Hematopoietic multipotent progenitor cell (in vitro differentiated cells): ENCODE measurements around the gene PROX2. TPM values are rescaled to one million over a fixed set of nuclear protein-coding genes. Genes with fewer than 3 reads are reported as not detected.

Experiments
- DNase-seq, 3 donors: peaks; one replicate each; pipeline ENCODE4 v3.0.0-alpha.2; 2011 to 2015; ENCODE audit warnings: low read depth in 2 of 3, low spot score in 2 of 3
- total RNA-seq: library from RNA; depleted of rRNA; stranded (reverse); fragments of >200 nt; gene quantifications from one replicate; pipeline ENCODE4 v1.2.3, GENCODE V29; 2012

The PROX2 gene, protein sequence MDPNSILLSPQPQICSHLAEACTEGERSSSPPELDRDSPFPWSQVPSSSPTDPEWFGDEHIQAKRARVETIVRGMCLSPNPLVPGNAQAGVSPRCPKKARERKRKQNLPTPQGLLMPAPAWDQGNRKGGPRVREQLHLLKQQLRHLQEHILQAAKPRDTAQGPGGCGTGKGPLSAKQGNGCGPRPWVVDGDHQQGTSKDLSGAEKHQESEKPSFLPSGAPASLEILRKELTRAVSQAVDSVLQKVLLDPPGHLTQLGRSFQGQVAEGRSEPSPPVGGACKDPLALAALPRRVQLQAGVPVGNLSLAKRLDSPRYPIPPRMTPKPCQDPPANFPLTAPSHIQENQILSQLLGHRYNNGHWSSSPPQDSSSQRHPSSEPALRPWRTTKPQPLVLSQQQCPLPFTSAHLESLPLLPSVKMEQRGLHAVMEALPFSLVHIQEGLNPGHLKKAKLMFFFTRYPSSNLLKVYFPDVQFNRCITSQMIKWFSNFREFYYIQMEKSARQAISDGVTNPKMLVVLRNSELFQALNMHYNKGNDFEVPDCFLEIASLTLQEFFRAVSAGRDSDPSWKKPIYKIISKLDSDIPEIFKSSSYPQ
- 0.27 TPM for total RNA-seq

DNA sequence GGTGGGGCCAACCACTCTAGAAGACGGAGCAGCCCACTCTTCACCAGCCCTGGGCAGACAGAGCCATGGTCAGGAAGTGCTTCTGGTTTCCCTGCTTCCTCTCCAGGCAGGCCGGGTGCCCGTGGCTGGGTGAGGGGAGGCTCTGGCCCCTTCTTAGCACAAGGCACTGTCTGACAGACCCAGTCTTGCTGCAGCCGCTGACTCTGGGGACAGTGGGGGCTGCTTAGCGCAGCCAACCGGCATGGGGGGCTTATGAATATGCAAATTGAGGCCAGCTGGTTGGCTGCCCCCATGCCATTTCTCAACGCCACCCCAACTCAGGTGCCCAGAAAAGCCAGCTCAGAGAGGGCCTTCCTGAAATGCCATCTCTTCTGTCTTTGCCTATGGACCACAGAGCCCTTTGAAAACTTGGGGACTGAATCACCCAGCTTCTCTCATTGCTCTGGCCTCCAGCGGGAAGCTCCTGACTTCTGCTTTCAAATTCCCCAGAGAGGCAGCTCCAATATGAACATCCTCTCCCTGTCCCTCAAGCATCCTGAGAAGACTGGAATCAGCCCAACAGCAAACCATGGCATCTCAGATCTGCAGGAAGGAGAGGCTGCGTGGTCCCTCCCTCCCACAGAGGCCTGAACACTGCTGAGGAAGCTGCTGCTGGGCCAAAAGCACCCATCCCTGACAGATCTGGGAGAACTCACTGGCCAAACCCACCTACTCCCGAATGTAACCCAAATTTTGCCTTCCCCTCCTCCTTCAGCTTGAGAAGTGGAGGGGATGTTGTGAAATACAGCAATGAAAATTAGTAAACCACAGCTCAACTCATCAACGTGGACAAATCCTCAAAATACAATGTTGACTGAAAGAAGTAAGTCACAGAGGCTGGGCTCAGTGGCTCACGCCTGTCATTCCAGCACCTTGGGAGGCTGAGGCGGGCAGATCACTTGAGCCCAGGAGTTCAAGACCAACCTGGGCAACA lies at the start of gene PROX2:
Gene PROX2 (minus strand): TSS at position 205 of the 973 bp plus-strand sequence. CDS start 12,311 bp downstream, outside the sequence.
- DNase-seq: peak in 2 of 3 donors; percentile 56 to 77

DNA sequence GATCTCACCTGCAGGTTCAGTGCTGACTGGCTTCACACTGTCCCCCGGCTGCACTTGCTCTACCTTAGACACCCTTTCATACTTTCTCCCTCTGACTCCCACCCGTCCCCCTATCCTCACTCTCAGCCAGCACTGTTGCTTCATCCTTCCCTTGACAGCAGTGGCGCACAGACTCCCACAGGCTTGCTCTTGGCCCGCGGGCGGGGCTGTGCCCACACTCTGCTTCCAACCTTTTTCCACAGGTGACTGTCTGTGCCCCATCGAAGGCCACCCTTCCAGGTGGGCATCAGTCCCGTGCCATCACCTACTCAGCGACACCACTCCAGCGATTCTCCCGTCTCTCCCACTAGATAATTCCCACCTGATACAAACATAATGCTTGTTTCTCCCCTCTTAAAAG lies 48.1 kb upstream of the PROX2 start:
- DNase-seq: no peak

DNA sequence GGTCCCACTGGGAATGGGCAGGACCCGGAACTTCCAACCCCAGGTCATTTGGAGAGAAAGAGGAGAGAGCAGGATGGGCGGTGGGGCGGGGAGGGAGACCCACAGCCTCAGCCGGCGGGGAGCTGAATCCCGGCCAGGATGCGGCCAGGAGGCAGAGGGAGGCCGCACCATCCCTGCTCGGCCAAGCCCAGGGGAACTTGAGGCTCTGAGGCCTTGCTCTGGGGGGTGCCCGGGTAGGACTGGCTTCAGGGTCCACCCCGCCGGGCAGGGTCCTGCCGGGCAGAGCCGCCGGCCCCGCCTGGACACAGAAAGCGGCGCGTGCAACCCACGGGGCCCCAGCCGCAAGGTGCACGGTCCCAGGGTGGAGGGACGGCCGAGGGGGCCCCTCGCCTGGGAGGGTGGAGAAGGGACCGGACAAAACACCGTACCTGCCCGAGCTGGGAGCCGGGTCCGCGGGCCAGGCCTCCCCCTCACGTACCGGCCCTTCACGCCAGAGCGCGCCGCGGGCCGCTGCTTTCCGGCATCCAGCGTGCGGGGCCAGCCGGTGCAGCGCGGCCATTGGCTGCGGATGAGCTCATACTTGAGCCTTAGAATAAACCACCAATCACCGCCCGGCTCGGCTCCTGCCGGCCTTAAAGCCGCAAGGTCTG lies 46.9 kb upstream of the PROX2 start, which contains the start of gene RPS6KL1:
Gene RPS6KL1 (minus strand): TSS at position 509 of the 650 bp plus-strand sequence. CDS start 1,719 bp downstream, outside the sequence.
- DNase-seq: peak in 2 of 3 donors; percentile 82 to 83

DNA sequence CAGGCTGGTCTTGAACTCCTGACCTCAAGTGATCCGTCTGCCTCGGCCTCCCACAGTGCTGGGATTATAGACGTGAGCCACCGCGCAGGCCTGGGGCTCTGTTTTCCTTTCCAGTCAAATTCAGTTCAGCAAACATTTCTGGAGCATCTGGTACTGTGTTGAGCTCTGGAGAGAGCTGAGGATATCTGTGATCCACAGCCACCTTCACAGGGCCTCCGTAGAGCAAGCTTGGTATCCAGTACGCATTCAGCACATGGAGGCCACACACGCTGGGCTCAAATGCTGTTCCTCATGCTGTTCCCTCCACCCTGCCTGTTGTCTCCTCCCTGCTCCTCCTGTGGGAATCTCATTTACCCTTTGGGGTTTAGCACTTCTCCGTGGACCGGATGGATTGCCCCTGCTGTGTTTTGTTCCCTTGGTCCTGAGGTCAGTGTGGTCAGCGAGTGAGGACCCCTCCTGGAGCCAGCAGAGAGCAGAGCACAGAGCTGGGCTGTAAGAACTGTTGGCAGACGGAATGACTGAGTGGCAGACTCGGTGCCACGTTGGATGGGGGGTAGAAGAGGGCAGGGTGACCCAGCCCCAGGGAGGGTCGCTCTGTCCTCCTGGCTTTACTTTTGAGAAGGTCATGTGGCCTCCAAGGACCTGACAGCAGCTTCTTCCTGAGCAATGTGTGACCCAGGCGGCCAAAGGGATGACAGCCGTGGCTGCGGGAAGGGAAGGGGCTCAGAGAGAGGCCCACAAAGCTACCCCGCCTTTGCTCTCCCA lies 46.2 kb upstream of the PROX2 start:
- no peak for DNase-seq

DNA sequence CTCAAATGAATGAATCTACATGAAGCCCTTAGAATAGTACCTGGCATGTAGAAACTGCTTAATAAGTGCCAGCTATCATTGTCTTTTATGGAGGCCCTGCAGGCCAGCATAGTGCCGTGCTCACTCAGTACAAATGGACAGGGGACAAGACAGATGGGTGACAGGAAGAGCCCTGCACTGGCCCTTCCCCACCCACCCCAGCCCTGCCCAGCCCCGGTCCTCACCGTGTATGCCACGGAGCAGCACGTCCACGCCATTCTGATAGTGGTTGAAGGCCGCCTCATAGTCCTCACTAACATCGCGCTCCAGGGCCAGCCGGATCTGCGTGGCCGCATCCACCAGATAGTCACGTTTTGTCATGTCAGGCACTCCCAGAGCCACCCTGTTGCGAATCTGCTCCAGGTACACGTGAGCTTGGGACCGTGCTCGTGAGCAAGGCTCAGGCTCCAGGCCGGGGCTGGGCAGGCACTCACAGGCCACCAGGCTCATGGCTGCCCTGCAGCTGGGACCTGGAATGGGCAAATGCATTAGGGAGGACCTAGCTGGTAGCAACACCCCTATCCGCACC lies 45.2 kb upstream of the PROX2 start:
- no peak for DNase-seq

DNA sequence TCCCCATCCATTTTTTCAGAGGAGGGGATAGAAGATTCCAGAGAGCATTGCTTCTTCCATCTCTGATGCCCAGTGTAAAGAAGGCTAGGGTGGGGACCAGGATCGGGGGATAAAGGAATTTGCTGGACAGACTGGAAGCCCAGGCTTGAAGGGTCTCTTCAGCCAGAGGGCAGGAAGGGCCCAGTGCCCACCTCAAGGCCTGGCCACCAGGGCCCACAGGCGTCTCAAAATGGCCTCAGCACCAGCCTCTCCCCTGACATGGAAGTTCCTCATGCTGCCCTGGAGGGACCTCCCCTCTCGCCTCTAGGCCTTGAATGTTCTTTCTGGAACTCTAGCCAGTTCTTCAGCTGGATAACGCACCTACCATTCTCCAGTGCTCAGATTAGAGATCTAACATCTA lies 44.3 kb upstream of the PROX2 start:
- DNase-seq: no peak

DNA sequence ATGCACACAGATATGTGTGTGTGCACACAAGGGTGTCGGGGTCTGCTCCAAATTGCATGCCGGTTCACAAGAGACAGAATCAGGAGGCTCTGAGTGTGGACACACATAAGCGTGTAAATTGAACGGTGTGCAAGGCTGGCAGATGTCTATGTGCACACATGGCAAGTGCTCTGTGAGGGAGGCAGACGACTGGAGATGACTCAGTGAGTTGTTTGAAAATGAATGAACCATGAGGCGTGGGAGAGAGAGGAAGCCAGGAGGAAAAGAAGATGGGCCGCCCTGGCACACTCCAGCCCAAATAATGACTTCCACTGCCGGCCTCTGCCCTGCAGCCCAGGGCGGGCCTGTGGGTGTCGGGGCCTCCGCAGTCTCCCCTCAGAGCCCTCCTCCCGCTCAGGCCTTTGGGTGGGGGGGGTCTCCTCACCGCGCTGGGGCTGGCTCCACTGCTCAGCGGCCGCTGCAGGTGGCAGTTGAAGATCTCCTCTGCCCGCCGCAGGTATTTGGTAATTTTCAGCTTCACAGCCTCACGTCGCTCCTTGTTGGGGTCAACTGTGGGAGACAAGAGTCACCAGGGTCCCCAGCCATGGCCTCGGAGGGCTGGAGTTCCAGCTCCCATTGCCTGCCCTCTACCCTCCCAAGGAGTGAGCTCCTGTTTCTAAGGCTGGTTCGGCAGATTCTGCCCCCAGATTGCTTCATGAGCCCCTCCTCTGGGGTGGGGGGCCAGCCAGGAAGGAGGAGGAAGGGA lies 43.6 kb upstream of the PROX2 start:
- DNase-seq: no peak

DNA sequence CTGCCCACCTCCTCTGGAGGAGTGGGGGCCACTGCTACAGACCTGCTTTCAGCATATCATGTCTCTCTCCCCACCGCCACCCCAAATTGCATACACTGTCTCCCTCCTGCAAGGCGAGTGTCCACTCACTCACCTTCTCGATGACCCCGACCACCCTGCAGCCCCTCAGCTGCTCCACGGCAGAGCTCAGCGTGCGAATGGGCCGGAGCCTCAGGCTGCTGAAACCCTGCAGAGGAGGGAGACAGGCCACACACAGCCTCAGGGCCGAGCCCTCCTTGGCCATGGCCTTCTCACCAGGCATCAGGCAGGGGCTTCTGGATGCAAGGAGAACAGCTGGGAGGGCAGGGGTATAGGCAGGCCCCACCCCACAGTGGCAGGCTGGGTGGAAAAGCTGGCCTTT lies 42.4 kb upstream of the PROX2 start:
- DNase-seq: no peak

DNA sequence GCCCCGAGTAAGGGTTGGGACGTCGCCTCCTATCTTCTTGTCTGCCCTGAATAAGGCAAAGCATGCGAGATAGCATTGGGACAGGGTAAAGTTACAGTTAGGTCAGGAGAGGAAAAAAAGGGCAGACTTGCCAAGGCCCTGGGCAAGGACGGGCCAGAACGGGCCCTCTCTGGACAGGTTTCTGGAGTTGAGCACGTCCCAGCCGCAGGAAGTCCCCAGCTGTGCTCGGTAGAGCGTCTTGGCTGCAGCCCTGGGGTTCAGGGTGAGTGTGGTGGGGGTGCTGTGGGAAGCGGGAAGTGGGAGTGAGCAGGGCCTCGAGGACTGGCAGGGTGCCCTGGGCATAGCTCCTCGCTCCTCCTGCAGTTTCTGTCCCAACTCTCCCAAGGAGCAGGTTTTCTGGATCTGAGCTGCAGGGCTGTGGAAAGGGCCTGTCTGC lies 41.7 kb upstream of the PROX2 start:
- no peak for DNase-seq

DNA sequence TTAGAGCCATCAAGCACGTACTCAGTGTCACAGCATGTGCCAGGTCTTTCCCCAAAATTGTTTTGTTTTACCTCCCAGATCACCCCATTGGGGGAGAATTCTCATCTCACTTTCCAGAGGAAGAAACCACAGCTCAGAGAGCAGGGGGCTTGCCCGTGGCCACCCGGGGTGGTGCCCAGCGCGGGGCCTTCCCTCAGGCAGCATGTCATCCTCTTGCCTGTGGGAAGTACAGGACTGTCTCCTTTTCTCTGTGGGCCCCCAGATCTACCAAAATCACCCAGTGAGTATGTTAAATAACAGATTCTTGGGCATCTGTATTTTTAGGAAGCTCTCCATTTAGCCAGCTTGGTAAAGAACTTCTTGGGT lies 41.2 kb upstream of the PROX2 start:
- DNase-seq: no peak

DNA sequence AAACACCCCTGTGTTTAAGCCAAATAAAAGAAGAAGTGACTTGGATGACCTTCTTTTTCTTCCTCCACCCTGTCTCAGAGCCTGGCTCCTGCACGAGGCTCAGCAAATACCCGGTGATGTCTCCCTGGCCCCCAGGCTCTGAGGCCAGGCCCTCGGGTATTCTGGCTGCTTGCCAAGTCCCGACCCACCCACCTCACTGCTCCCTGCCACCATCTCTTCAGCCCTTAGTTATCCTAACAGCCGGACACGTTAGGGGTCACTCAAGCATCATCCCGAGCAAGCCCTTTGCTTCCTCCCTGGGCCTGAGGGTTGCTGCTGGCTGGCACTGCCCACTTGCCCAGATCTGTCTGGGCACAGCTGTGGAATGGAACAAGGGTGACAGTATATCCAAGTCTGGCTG lies 39.9 kb upstream of the PROX2 start:
- no peak for DNase-seq

DNA sequence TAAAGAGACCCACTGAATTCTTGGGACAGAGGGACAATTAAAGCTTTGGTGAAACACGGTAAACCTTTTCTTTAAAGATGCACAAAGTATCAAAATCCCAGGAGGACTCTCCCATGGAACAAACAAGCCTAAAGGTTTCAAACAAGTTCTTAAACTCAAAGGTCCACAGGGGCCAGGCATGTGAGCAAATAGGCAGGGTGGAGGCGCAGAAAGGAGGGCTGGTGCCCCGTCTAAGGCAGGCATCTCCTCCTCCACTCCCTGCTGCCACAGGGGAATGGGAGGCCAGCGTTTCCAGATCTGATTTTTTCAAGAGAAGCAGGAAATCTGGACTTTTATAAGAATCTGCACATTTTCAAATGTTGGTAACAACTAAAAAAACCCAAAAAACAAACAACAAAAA lies 39.5 kb upstream of the PROX2 start:
- no peak for DNase-seq

DNA sequence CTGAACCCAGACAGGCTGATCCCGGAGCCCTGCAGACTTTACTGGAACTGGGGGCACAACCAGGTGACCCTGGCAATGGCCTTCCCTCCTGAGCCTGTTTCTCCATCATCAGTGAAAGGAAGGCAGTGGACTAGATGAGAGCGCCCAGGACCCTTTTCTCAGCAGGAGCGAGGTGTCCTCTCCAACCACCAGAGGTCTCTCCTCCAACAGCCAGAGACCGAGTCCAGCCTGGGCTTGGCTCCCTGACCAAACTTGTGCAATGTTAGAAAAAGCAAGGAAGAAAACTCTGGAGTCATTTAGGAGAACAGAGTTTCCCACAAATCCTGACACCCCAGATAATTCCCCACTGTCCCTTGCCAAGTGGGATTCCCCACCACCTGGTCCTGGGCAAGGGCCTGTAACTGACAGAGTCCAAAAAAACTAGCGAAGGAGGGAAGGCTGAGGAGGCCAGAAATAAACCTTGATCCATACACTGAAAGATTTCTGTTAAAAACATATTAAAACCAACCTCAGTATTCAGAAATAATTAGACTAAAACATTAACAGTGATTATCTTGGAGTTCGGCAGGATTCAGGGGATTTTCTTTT lies 38.1 kb upstream of the PROX2 start:
- peak in 2 of 3 donors; percentile 37 to 63 for DNase-seq

DNA sequence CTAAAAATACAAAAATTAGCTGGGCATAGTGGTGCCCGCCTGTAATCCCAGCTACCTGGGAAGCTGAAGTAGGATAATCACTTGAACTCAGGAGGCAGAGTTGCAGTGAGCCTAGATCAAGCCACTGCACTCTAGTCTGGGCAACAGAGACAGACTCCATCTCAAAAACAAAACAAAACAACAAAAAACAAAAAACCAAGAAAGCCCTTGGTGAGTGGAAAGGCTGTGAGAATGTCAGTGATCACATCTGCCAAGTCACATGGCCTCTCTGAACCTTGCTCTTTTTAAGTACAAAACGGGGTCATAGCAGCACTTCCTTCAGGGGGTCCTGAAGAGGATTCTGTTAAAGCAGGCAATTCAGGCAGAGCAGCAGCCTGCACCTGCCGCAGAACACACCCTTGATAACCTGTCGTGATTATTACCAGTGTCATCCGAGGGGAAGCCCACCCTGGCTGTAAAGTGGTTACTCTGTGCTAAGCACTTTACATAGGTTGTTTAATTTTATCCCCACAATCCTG lies 37.5 kb upstream of the PROX2 start:
- DNase-seq: no peak

DNA sequence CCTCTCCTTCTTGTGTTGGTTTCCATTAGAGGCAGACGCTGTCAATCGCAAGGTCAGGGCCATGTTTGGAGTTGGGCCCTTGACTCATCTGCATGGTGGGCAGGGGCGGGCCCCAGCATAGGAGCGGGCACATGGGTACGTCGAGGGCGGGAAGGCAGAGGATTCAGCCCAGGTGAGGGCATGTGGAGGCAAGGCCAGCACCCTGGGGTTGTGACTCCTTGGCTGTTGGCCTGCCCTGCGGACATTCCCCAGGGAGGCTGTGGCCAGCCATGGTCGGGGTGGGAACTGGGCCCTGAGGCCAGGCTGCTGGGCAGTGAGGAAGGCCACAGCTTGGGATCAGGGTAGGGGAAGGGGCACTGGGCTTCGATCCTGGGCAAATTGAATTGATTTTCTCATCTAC lies 36.9 kb upstream of the PROX2 start:
- DNase-seq: no peak

DNA sequence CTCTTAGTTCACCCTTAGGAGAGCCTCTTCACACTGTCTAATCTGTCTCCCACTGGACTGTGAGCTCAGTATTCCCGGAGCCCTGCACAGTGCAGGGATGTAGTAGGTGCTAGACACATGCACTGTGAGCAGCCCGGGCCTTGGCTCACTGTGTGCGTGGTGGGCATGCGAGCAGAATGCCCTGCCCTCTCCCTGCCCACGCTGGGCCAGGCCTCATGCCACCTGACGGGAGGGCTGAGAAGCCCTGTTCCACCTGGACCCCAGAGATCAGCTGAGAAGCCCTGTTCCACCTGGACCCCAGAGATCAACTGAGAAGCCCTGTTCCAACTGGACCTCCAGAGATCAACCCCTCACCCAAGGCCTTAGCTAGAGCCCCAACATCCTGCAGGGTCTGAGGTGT lies 36.2 kb upstream of the PROX2 start:
- DNase-seq: no peak

DNA sequence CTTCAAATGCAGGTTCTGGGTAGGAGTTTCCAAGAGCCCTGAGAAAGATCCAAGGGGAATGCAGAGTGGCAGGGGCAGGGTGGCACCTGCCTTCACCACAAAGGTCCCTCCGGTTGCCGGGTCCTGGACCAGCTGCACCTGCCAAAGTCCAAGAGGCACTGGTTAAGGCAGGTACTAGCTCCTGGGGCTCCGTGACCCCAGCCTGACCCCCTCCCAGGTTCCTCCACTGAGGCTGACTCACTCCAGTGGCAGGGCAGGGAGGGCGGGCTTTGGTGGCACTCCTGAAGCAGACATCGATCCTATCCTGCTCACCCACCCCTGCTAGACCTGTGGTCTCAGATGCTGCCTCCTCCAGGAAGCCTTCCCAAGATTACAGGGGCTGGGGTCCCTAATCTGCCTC lies 35.8 kb upstream of the PROX2 start:
- DNase-seq: no peak

DNA sequence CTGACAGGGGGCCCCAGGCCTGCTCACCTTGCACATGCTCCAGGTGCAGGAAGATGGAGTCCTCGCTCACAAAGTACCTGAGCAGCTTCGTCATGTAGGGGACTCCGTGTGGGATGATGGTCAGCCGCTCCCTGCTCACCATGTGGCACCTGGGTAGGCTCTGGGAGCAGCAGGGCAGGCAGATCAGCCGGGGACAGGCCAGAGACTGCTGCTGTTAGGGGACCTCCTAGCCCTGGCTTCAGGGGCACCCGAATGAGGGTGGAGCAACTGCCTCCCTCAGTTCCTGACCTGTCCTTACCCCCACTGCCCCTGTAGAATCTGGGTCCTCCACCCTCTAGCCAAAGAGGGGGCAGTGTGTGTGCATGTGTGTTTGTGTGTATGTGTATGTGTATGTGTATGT lies 35.3 kb upstream of the PROX2 start:
- no peak for DNase-seq
